ENCODE results near the gene GTF2F2.

The GTF2F2 gene

GRCh38 chr13:45133396-45134118, 13.2 kb downstream of the GTF2F2 start:
- Histone ChIP-seq H3K9me3 (ENCODE audit: insufficient read depth, low read length) (no peaks in the 10 kb centered on the region), H3K4me2 (ENCODE audit: low read length) (peak overlapping the region; percentile 79), H2AFZ (ENCODE audit: low read depth, low read length) (no peak overlapping the region), H3K4me3 (ENCODE audit: low read length) (0 out of 2 replicates have a peak overlapping the region, but pooled peaks have one; percentile 63), H3K27me3 (ENCODE audit: low read depth, low read length) (no peaks in the 10 kb centered on the region), H3K27ac (ENCODE audit: low read length) (peak overlapping the region; percentile 82; the same call in 1 of the 2 replicates), H3K36me3 (replicated peaks; ENCODE audit: low read depth, low read length) (peaks cover 16% of the 10 kb centered on the region), H3K79me2 (ENCODE audit: low read length) (peaks cover 82% of the 10 kb centered on the region), H4K20me1 (ENCODE audit: insufficient read depth, low read length) (peaks cover 67% of the 10 kb centered on the region), H3K9ac (ENCODE audit: low read length) (no peak overlapping the region), H3K4me1 (ENCODE audit: low read length) (peaks cover 23% of the 10 kb centered on the region)
- TF ChIP-seq EZH2phosphoT487 (IDR thresholded peaks at IDR 0.05; ENCODE audit: low read depth), result no peak
- TF ChIP-seq, protein P1, sequence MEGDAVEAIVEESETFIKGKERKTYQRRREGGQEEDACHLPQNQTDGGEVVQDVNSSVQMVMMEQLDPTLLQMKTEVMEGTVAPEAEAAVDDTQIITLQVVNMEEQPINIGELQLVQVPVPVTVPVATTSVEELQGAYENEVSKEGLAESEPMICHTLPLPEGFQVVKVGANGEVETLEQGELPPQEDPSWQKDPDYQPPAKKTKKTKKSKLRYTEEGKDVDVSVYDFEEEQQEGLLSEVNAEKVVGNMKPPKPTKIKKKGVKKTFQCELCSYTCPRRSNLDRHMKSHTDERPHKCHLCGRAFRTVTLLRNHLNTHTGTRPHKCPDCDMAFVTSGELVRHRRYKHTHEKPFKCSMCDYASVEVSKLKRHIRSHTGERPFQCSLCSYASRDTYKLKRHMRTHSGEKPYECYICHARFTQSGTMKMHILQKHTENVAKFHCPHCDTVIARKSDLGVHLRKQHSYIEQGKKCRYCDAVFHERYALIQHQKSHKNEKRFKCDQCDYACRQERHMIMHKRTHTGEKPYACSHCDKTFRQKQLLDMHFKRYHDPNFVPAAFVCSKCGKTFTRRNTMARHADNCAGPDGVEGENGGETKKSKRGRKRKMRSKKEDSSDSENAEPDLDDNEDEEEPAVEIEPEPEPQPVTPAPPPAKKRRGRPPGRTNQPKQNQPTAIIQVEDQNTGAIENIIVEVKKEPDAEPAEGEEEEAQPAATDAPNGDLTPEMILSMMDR (IDR thresholded peaks at IDR 0.05; ENCODE audit: low read depth, low read length), result no peak

GRCh38 chr13:45136741-45137504, 16.6 kb downstream of the GTF2F2 start:
- Histone ChIP-seq H3K9me3 (ENCODE audit: insufficient read depth, low read length) (no peaks in the 10 kb centered on the region), H3K4me3 (ENCODE audit: low read length) (no peak overlapping the region), H3K27ac (ENCODE audit: low read length) (no peak overlapping the region), H3K4me1 (ENCODE audit: low read length) (peaks cover 21% of the 10 kb centered on the region), H2AFZ (ENCODE audit: low read depth, low read length) (no peak overlapping the region), H3K9ac (ENCODE audit: low read length) (no peak overlapping the region), H3K79me2 (ENCODE audit: low read length) (peaks cover 59% of the 10 kb centered on the region), H3K36me3 (replicated peaks; ENCODE audit: low read depth, low read length) (peaks cover 22% of the 10 kb centered on the region), H3K4me2 (ENCODE audit: low read length) (no peak overlapping the region), H3K27me3 (ENCODE audit: low read depth, low read length) (no peaks in the 10 kb centered on the region), H4K20me1 (ENCODE audit: insufficient read depth, low read length) (peaks cover 44% of the 10 kb centered on the region)
- no peak for TF ChIP-seq EZH2phosphoT487 (IDR thresholded peaks at IDR 0.05; ENCODE audit: low read depth)
- TF ChIP-seq, protein P1 (IDR thresholded peaks at IDR 0.05; ENCODE audit: low read depth, low read length), result no peak

DNA sequence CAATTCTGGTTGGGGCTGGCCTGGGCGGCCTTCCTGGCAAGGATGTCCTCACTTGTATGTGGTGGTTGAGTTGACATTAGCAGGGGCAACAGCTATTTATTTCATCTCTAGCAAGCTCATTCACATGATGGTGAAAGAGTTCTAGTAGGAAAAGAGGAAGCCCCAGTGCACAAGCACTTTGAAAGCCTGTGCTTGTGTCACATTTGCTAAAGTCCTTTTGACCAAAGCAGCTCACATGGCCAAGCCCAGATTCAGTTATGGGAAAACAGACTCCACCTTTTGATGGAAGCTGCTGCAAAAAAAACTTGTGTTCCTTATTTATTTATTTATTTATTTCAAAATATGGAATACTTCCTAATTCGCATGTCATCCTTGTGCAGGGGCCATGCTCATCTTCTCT, 17.2 kb downstream of the GTF2F2 start:
- Histone ChIP-seq H3K4me1 (ENCODE audit: low read length) (peaks cover 15% of the 10 kb centered on the region), H3K27me3 (ENCODE audit: low read depth, low read length) (no peaks in the 10 kb centered on the region), H3K9ac (ENCODE audit: low read length) (no peak overlapping the region), H3K4me3 (ENCODE audit: low read length) (no peak overlapping the region), H4K20me1 (ENCODE audit: insufficient read depth, low read length) (peaks cover 40% of the 10 kb centered on the region), H3K36me3 (replicated peaks; ENCODE audit: low read depth, low read length) (peaks cover 22% of the 10 kb centered on the region), H3K9me3 (ENCODE audit: insufficient read depth, low read length) (no peaks in the 10 kb centered on the region), H3K4me2 (ENCODE audit: low read length) (no peak overlapping the region), H2AFZ (ENCODE audit: low read depth, low read length) (no peak overlapping the region), H3K27ac (ENCODE audit: low read length) (no peak overlapping the region), H3K79me2 (ENCODE audit: low read length) (peaks cover 55% of the 10 kb centered on the region)
- TF ChIP-seq EZH2phosphoT487 (IDR thresholded peaks at IDR 0.05; ENCODE audit: low read depth), result no peak
- TF ChIP-seq, protein P1 (IDR thresholded peaks at IDR 0.05; ENCODE audit: low read depth, low read length), result no peak

- Histone ChIP-seq H3K36me3 (replicated peaks; ENCODE audit: low read depth, low read length) (peaks cover 22% of the 10 kb centered on the region), H3K27ac (ENCODE audit: low read length) (no peak overlapping the region), H3K4me1 (ENCODE audit: low read length) (peaks cover 9% of the 10 kb centered on the region), H3K27me3 (ENCODE audit: low read depth, low read length) (no peaks in the 10 kb centered on the region), H3K9ac (ENCODE audit: low read length) (no peak overlapping the region), H4K20me1 (ENCODE audit: insufficient read depth, low read length) (peaks cover 41% of the 10 kb centered on the region), H3K4me3 (ENCODE audit: low read length) (no peak overlapping the region), H2AFZ (ENCODE audit: low read depth, low read length) (no peak overlapping the region), H3K9me3 (ENCODE audit: insufficient read depth, low read length) (no peaks in the 10 kb centered on the region), H3K79me2 (ENCODE audit: low read length) (peaks cover 55% of the 10 kb centered on the region), H3K4me2 (ENCODE audit: low read length) (no peak overlapping the region)
- no peak for TF ChIP-seq EZH2phosphoT487 (IDR thresholded peaks at IDR 0.05; ENCODE audit: low read depth)
- TF ChIP-seq, protein P1 (IDR thresholded peaks at IDR 0.05; ENCODE audit: low read depth, low read length), result no peak
Observed at GRCh38 chr13:45138282-45138681, 18.0 kb downstream of the GTF2F2 start.
